OCI-LY7 (cell line): ENCODE results near the gene GMEB2.

Experiments
- CTCF ChIP-seq: fragments of 200-600 bp; sonication (generic); conservative IDR thresholded peaks from 2 replicates; pipeline ENCODE4 v1.5.1; 2014; ENCODE audit warnings: mild to moderate bottlenecking, antibody characterized with exemption, low read length, moderate library complexity, mixed read lengths
- EZH2phosphoT487 ChIP-seq: fragments of 200-600 bp; sonication (generic); IDR thresholded peaks from 2 replicates; pipeline ENCODE4 v1.6.1; 2018; ENCODE audit warnings: low read depth, borderline replicate concordance, mild to moderate bottlenecking, mixed run types, antibody characterized with exemption, low read length, moderate library complexity, mixed read lengths

DNA sequence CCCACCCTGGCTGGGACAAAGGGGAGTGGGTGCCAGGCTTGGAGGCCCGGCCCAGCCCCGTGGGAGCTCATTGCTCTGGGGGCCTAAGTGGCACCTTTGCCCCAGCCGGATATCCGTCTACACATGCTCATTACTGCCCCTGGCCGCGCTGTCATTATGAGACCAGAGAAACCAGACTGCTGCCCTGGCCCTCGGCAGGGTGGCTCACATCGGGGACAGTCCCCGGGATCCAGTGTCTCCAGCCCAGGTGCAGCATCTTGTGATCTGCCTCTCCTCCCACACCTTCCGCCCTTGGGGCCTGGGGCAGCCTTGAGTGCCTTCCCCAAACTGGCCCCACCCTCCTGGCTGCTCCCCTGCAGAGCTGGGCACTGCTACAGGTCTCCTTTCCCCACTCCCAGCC lies 84.2 kb downstream of the GMEB2 start:
- TF ChIP-seq CTCF: no peak
- TF ChIP-seq EZH2phosphoT487: no peak
